ENCODE results near the gene TRMT61A.

DNA sequence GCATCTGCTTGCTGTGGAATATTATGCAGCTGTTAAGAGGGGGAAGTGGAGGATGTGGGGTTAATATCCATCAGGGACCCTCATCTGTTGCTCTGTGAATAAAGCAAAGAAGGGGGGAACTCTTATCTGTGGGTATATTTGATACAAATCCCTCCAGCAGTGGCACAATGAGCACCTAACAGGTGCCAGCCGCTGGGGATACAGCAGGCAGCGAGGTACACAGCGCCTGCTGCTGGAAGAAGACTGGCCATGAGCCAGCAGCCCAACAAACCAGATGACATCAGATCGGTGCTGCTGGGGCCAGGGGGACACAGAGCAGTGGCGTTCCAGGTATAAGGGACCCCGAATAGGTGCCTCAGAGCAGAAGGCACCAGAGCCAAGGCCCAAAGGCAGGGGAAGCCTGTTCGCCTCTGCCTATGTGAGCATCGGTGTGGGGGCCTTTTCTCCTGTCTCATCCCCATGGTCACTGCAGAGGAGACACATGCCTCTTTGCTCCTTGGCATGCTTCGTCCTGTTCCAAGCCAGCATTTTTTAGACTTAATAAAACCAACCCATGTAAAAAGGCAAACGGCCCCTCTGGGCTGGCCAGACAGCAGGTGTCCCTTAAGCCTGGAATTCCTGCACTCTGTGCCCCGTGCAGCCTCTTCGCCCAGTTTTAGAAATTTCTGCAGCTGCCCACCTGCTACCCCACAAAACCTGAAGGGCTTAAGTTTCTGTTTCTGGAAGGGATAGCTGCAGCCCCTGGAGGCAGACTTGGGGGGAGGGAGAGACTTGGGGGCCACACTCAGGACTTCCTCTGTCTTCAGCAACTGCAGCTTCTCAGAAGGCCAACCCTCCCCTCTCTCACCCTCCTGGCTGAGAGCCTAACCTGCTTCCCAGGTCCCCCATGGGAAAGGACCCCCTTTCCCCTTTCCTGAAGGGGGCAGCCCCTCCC, 4.7 kb upstream of the TRMT61A start:
- TF ChIP-seq TAF1 (IDR thresholded peaks at IDR 0.05; ENCODE audit: borderline replicate concordance, low read depth, low read length) (no peak), POLR2AphosphoS5 (IDR thresholded peaks at IDR 0.05; ENCODE audit: low read depth, low read length) (no peak), POLR2A (IDR thresholded peaks at IDR 0.05; ENCODE audit: low read depth, low read length) (no peak)

Measured in GM12892 (cell line).